Measurements from ENCODE around the gene GDPD5.

The GDPD5 gene

GRCh38 chr11:75532200-75533048 lies 6.7 kb upstream of the GDPD5 start:
- peak; percentile 93 for TF ChIP-seq CTCF (conservative IDR thresholded peaks at IDR 0.05)
- H3K27ac ChIP-seq = no peak overlapping the region

- no peak for TF ChIP-seq CTCF (conservative IDR thresholded peaks at IDR 0.05)
- no peak overlapping the region for H3K27ac ChIP-seq
Observed at GRCh38 chr11:75531325-75531724, 5.6 kb upstream of the GDPD5 start.

GRCh38 chr11:75530577-75530976 lies 4.8 kb upstream of the GDPD5 start:
- no peak overlapping the region for H3K27ac ChIP-seq
- TF ChIP-seq CTCF (conservative IDR thresholded peaks at IDR 0.05) = no peak

- TF ChIP-seq CTCF (conservative IDR thresholded peaks at IDR 0.05) = no peak
- H3K27ac ChIP-seq = no peak overlapping the region
Observed at GRCh38 chr11:75527938-75528735, 2.4 kb upstream of the GDPD5 start.

- no peak for TF ChIP-seq CTCF (conservative IDR thresholded peaks at IDR 0.05)
- no peak overlapping the region for H3K27ac ChIP-seq
Observed at GRCh38 chr11:75527130-75527529, 1.4 kb upstream of the GDPD5 start.

GRCh38 chr11:75526192-75526541 lies 426 bp upstream of the GDPD5 start:
- H3K27ac ChIP-seq = peak overlapping the region; percentile 62; the same call in 1 of the 2 replicates
- no peak for TF ChIP-seq CTCF (conservative IDR thresholded peaks at IDR 0.05)

GRCh38 chr11:75524665-75525432 lies 892 bp downstream of the GDPD5 start:
- no peak for TF ChIP-seq CTCF (conservative IDR thresholded peaks at IDR 0.05)
- H3K27ac ChIP-seq = peak overlapping the region; percentile 62; the same call in 1 of the 2 replicates

Data from VCaP (cell line).